ENCODE data around the gene MCEMP1.

MCEMP1 gene

GRCh38 chr19:7643629-7644549 is 33.0 kb upstream of the MCEMP1 start:
- DNase-seq: peak; percentile 45

- DNase-seq: no peak
Measured at GRCh38 chr19:7644550-7644877, 32.4 kb upstream of the MCEMP1 start.

GRCh38 chr19:7645163-7645562 is 31.7 kb upstream of the MCEMP1 start:
- DNase-seq: no peak

- no peak for DNase-seq
Measured at GRCh38 chr19:7645656-7646425, 31.0 kb upstream of the MCEMP1 start.

GRCh38 chr19:7646426-7646700 is 30.5 kb upstream of the MCEMP1 start:
- no peak for DNase-seq

GRCh38 chr19:7647156-7647555 is 29.7 kb upstream of the MCEMP1 start:
- DNase-seq: no peak

- no peak for DNase-seq
Measured at GRCh38 chr19:7648265-7649014, 28.4 kb upstream of the MCEMP1 start.

GRCh38 chr19:7650148-7650547 is 26.7 kb upstream of the MCEMP1 start:
- DNase-seq: no peak

GRCh38 chr19:7652061-7652641 is 24.7 kb upstream of the MCEMP1 start:
- peak; percentile 89 for DNase-seq

- no peak for DNase-seq
Measured at GRCh38 chr19:7654401-7654800, 22.5 kb upstream of the MCEMP1 start.

- no peak for DNase-seq
Measured at GRCh38 chr19:7655581-7655980, 21.3 kb upstream of the MCEMP1 start.

- no peak for DNase-seq
Measured at GRCh38 chr19:7657131-7657751, 19.6 kb upstream of the MCEMP1 start.

- DNase-seq: peak; percentile 75
Measured at GRCh38 chr19:7658219-7658686, 18.6 kb upstream of the MCEMP1 start.

GRCh38 chr19:7661744-7662538 is 14.9 kb upstream of the MCEMP1 start:
- no peak for DNase-seq

- DNase-seq: no peak
Measured at GRCh38 chr19:7662657-7663056, 14.2 kb upstream of the MCEMP1 start.

GRCh38 chr19:7663706-7664105 is 13.2 kb upstream of the MCEMP1 start:
- no peak for DNase-seq

GRCh38 chr19:7665076-7665475 is 11.8 kb upstream of the MCEMP1 start:
- no peak for DNase-seq

GRCh38 chr19:7668842-7669241 is 8.0 kb upstream of the MCEMP1 start, which contains the start of gene RETN:
Gene RETN, plus strand, starts transcription at chr19:7669049. Its CDS starts 278 bp downstream, at chr19:7669327.
- DNase-seq: no peak

- DNase-seq: no peak
Measured at GRCh38 chr19:7669641-7670040, 7.2 kb upstream of the MCEMP1 start.

GRCh38 chr19:7670150-7670783 is 6.6 kb upstream of the MCEMP1 start:
- DNase-seq: no peak

GRCh38 chr19:7670790-7671189 is 6.1 kb upstream of the MCEMP1 start:
- no peak for DNase-seq
